Stimulated activated naive CD4-positive, alpha-beta T cell (primary cell): ENCODE results near the gene PCED1B.

ENCODE experiments used
- DNase-seq, 6 experiments: peaks; one replicate each; lab custom pipeline; 2025; lab: John Stamatoyannopoulos, UW

PCED1B gene

GRCh38 chr12:47120736-47121135 lies 41.3 kb downstream of the PCED1B start:
- no peak for DNase-seq

- no peak for DNase-seq
These were observed 41.7 kb downstream of the PCED1B start for GRCh38 chr12:47121146-47121545.

- DNase-seq, result no peak
These were observed 43.2 kb downstream of the PCED1B start for GRCh38 chr12:47122602-47123001.

GRCh38 chr12:47123730-47124129 lies 44.3 kb downstream of the PCED1B start:
- no peak for DNase-seq

- no peak for DNase-seq
These were observed 45.0 kb downstream of the PCED1B start for GRCh38 chr12:47124451-47124850.

- DNase-seq, result no peak
These were observed 46.8 kb downstream of the PCED1B start for GRCh38 chr12:47126246-47126645.

- no peak for DNase-seq
These were observed 51.6 kb downstream of the PCED1B start for GRCh38 chr12:47131011-47131410.

GRCh38 chr12:47134005-47134404 lies 54.6 kb downstream of the PCED1B start:
- DNase-seq, result no peak

GRCh38 chr12:47135578-47135977 lies 56.2 kb downstream of the PCED1B start:
- DNase-seq, result no peak

GRCh38 chr12:47139000-47139681 lies 59.7 kb downstream of the PCED1B start:
- no peak for DNase-seq

- DNase-seq, result no peak
These were observed 62.0 kb downstream of the PCED1B start for GRCh38 chr12:47141459-47141858.

- no peak for DNase-seq
These were observed 65.3 kb downstream of the PCED1B start for GRCh38 chr12:47144769-47145168.

- DNase-seq, result peak in 3 of 6 experiments; percentile 52 to 61 (median 59)
These were observed 65.8 kb downstream of the PCED1B start for GRCh38 chr12:47145188-47145587.

GRCh38 chr12:47147739-47148138 lies 68.3 kb downstream of the PCED1B start:
- DNase-seq, result no peak

GRCh38 chr12:47149146-47149545 lies 69.7 kb downstream of the PCED1B start:
- no peak for DNase-seq

GRCh38 chr12:47152095-47152494 lies 72.7 kb downstream of the PCED1B start:
- DNase-seq, result no peak

GRCh38 chr12:47155457-47156166 lies 76.2 kb downstream of the PCED1B start:
- peak in 2 of 6 experiments; percentile 12 to 18 for DNase-seq

GRCh38 chr12:47156167-47156736 lies 76.8 kb downstream of the PCED1B start:
- peak in 3 of 6 experiments; percentile 18 to 23 (median 21) for DNase-seq

- DNase-seq, result no peak
These were observed 79.4 kb downstream of the PCED1B start for GRCh38 chr12:47158792-47159191.

GRCh38 chr12:47159348-47159747 lies 79.9 kb downstream of the PCED1B start:
- DNase-seq, result no peak

GRCh38 chr12:47160316-47161244 lies 81.2 kb downstream of the PCED1B start:
- no peak for DNase-seq

GRCh38 chr12:47164116-47164515 lies 84.7 kb downstream of the PCED1B start:
- DNase-seq, result no peak
